CD14-positive monocyte (primary cell): ENCODE data around the gene MCCC2. TPM values are rescaled to one million over a fixed set of nuclear protein-coding genes. Genes with fewer than 3 reads are reported as not detected.
"Not testable (repeated sequence)": the region's sequence is repeated elsewhere in the genome, so short reads cannot be mapped to it uniquely, and the experiment has no call there.

Source experiments
- DNase-seq, 3 donors: peaks; one replicate each; pipeline ENCODE4 v3.0.0-alpha.2; 2011 to 2022
- H2AFZ ChIP-seq: 2 replicates; pipeline ENCODE4 v1.6.0; 2012; ENCODE audit warnings: mild to moderate bottlenecking, low read depth, low read length, inconsistent platforms; ENCODE audit not compliant: insufficient read depth, poor library complexity, severe bottlenecking
- H3K27ac ChIP-seq, 2 donors: 1 replicate in 1 of 2; 2 replicates in 1 of 2; pipeline ENCODE4 v1.5.1; 2012 to 2013; ENCODE audit warnings: low read length in 2 of 2, control low read depth in 1 of 2, inconsistent platforms in 1 of 2, low read depth in 1 of 2, mild to moderate bottlenecking in 1 of 2
- H3K27me3 ChIP-seq, 2 donors: one replicate each; pipeline versions ENCODE4 v1.6.0 to v1.6.1; 2011 to 2013; ENCODE audit warnings: low read length in 2 of 2; ENCODE audit not compliant: control insufficient read depth in 2 of 2, insufficient read depth in 2 of 2
- H3K36me3 ChIP-seq, 2 donors: replicated peaks in 1 of 2; 1 replicate in 1 of 2; 2 replicates in 1 of 2; pipeline versions ENCODE4 v1.5.1 to v1.6.1; 2012 to 2013; ENCODE audit warnings: low read length in 2 of 2, control low read depth in 1 of 2, inconsistent platforms in 1 of 2, mild to moderate bottlenecking in 1 of 2; ENCODE audit not compliant: insufficient read depth in 2 of 2, control insufficient read depth in 1 of 2
- H3K4me1 ChIP-seq, 2 donors: 1 replicate in 1 of 2; 2 replicates in 1 of 2; pipeline versions ENCODE4 v1.5.1 to v1.6.1; 2012 to 2013; ENCODE audit warnings: low read length in 2 of 2, control low read depth in 1 of 2, inconsistent platforms in 1 of 2, mild to moderate bottlenecking in 1 of 2, moderate library complexity in 1 of 2; ENCODE audit not compliant: insufficient read depth in 2 of 2, control insufficient read depth in 1 of 2
- H3K4me2 ChIP-seq: replicated peaks from 2 replicates; pipeline ENCODE3; 2012; ENCODE audit warnings: low read length, moderate library complexity, mild to moderate bottlenecking; ENCODE audit not compliant: poor library complexity, severe bottlenecking; ENCODE audit errors: extremely low read depth
- H3K4me3 ChIP-seq, 3 experiments: fragments of 200-600 bp in 1 of 3; sonication (generic) in 1 of 3; replicated peaks in 1 of 3; 1 replicate in 2 of 3; 2 replicates in 1 of 3; pipeline ENCODE4 v1.5.1; 2011 to 2013; ENCODE audit warnings: low read length in 3 of 3, mild to moderate bottlenecking in 3 of 3, control low read depth in 2 of 3, low read depth in 2 of 3, inconsistent platforms in 1 of 3, moderate library complexity in 1 of 3
- H3K79me2 ChIP-seq: 2 replicates; pipeline ENCODE4 v1.6.0; 2012; ENCODE audit warnings: mild to moderate bottlenecking, control low read depth, inconsistent platforms, low read length, moderate library complexity; ENCODE audit not compliant: insufficient read depth
- H3K9ac ChIP-seq: 2 replicates; pipeline ENCODE4 v1.6.0; 2017; ENCODE audit warnings: low read length, mild to moderate bottlenecking; ENCODE audit not compliant: insufficient read depth, poor library complexity, severe bottlenecking
- H3K9me3 ChIP-seq, 2 donors: replicated peaks in 1 of 2; 1 replicate in 1 of 2; 2 replicates in 1 of 2; pipeline versions ENCODE4 v1.5.1 to v1.6.1; 2012 to 2013; ENCODE audit warnings: low read length in 2 of 2, control low read depth in 1 of 2; ENCODE audit not compliant: control insufficient read depth in 1 of 2, insufficient read depth in 1 of 2
- H4K20me1 ChIP-seq: 2 replicates; pipeline ENCODE4 v1.6.0; 2012; ENCODE audit warnings: mild to moderate bottlenecking, low read length, control low read depth, moderate library complexity; ENCODE audit not compliant: insufficient read depth
- H3K27ac Mint-ChIP-seq, 7 donors: one replicate each; pipeline ENCODE4 v1.8.0; 2020; ENCODE audit warnings: mild to moderate bottlenecking in 7 of 7, mixed read lengths in 7 of 7, moderate library complexity in 6 of 7, inconsistent platforms in 2 of 7
- H3K27me3 Mint-ChIP-seq, 3 donors: one replicate each; pipeline ENCODE4 v1.8.0; 2021 to 2022; ENCODE audit warnings: low read depth in 3 of 3, mild to moderate bottlenecking in 3 of 3, mixed read lengths in 3 of 3, moderate library complexity in 3 of 3, inconsistent platforms in 1 of 3
- H3K36me3 Mint-ChIP-seq, 2 donors: one replicate each; pipeline ENCODE4 v1.8.0; 2020; ENCODE audit warnings: mixed read lengths in 2 of 2, inconsistent platforms in 1 of 2, mild to moderate bottlenecking in 1 of 2
- H3K4me1 Mint-ChIP-seq: one replicate; pipeline ENCODE4 v1.8.0; 2020; ENCODE audit warnings: mild to moderate bottlenecking, mixed read lengths
- H3K4me3 Mint-ChIP-seq, 2 donors: one replicate each; pipeline ENCODE4 v1.8.0; 2020; ENCODE audit warnings: mild to moderate bottlenecking in 2 of 2, mixed read lengths in 2 of 2, moderate library complexity in 1 of 2
- H3K9me3 Mint-ChIP-seq, 7 donors: one replicate each; pipeline ENCODE4 v1.8.0; 2020 to 2022; ENCODE audit warnings: mixed read lengths in 7 of 7, mild to moderate bottlenecking in 6 of 7, moderate library complexity in 6 of 7, inconsistent platforms in 2 of 7
- WGBS: methylation state at CpG from one replicate; pipeline ENCODE4 v1.1.5; 2013; ENCODE audit warnings: missing lambda C conversion rate; ENCODE audit not compliant: insufficient coverage; 5-methylcytosine and 5-hydroxymethylcytosine counted together
- intact Hi-C, 2 donors: fragments of 100-400 bp; cut with micrococcal nuclease; formaldehyde crosslinking; loops; one replicate each; pipeline versions ENCODE4 v1.15.0 to v1.15.1; 2023
- polyA minus RNA-seq: library from RNA; depleted of rRNA, polyadenylated mRNA; stranded (reverse); fragments of >200 nt; gene quantifications from 2 replicates; pipeline ENCODE4 v1.2.3, GENCODE V29; 2012
- polyA plus RNA-seq, 3 donors: library from polyadenylated mRNA; depleted of rRNA in 1 of 3; unstranded in 2 of 3; stranded (reverse) in 1 of 3; fragments of 300-500 nt in 2 of 3; fragments of >200 nt in 1 of 3; fragmentation: Illumina TruSeq in 2 of 3; gene quantifications; 1 replicate in 2 of 3; 2 replicates in 1 of 3; pipeline ENCODE4 v1.2.3, GENCODE V29; 2012 to 2021
- total RNA-seq, 12 experiments: library from RNA in 1 of 12; stranded (reverse) in 1 of 12; fragments of 120-200 nt in 1 of 12; gene quantifications; one replicate each; pipeline ENCODE4 v1.2.4 and lab custom pipeline; 2013 to 2026; ENCODE audit warnings: mixed read lengths in 6 of 12, inconsistent platforms in 1 of 12
- TF ChIP-seq, protein P1 (sequence below): fragments of 200-600 bp; IDR thresholded peaks from one replicate; pipeline ENCODE4 v1.8.0; 2022; ENCODE audit warnings: antibody characterized with exemption, mild to moderate bottlenecking

MCCC2 gene
- total RNA-seq (2013): 18.4 TPM
- polyA plus RNA-seq: 10 to 100 TPM; 15.4 to 21.9 (median 16.5) TPM
- polyA minus RNA-seq: 8.5 and 12.1 TPM in 2 replicates
- 6.3 to 23.3 (median 16.9) reads per million in 11 experiments for total RNA-seq (lab: John Stamatoyannopoulos, UW)

DNA sequence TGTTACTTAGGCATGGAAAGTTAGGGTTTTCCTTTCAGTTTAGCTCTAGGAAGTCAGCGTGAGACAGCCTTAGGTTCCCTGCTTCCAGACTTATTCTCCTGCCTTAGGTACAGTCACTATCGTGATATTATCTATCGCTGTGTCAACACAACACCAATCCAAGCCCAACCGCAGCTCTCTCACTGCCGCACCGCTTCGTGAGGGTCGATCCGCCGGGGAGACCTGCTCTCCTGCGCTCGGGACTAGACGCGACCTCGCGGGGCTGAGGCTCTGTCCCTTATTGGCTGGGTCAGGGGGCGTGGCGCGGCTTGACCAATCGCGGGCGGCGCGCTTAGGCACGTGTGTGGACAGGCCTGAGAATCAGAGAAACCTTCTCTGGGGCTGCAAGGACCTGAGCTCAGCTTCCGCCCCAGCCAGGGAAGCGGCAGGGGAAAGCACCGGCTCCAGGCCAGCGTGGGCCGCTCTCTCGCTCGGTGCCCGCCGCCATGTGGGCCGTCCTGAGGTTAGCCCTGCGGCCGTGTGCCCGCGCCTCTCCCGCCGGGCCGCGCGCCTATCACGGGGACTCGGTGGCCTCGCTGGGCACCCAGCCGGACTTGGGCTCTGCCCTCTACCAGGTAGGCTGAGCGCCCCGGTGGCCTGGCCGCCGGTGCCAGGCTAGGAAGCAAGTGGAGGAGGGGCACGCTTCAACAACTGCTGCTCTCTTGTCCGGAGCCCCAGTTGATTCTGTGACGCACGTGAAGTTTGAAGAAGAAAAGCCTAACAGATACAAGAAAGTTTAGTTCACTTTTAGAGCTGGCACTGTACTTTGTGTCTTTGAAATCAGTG, at the start of gene MCCC2:
Gene MCCC2 (plus strand): TSS at position 400 of the 825 bp plus-strand sequence. CDS start 86 bp downstream, at position 486.
- H3K27ac ChIP-seq: peak within 1 kb of the TSS; percentile 73 to 82
- peaks cover 32% of the 10 kb centered on the region for H3K4me1 Mint-ChIP-seq
- peaks cover 0 to 2% (median 0%) of the 10 kb centered on the region in 3 donors for H3K27me3 Mint-ChIP-seq
- H3K36me3 Mint-ChIP-seq: no peaks in the 10 kb centered on the region
- peaks cover 14 to 15% of the 10 kb centered on the region in 2 donors for H3K4me1 ChIP-seq
- peak within 1 kb of the TSS; percentile 83 for H3K4me2 ChIP-seq
- H3K9me3 ChIP-seq: no peaks in the 10 kb centered on the region
- H3K4me3 ChIP-seq: peak within 1 kb of the TSS; percentile 74 to 92 (median 75)
- H3K36me3 ChIP-seq: no peaks in the 10 kb centered on the region
- peak; percentile 94 to 97 (median 96) for DNase-seq
- no peaks in the 10 kb centered on the region for H3K27me3 ChIP-seq
- WGBS: under 1% methylated on average over 52 of the region's 56 CpGs
- peak within 1 kb of the TSS; percentile 94 to 99 (median 99) for H3K27ac Mint-ChIP-seq
- intact Hi-C loops: loop anchor here in 1 of 2 donors (10.0 kb wide), 1 partner anchor 132 kb away; the partner anchor contains the start of gene BDP1
- peak within 1 kb of the TSS; percentile 98 to 100 for H3K4me3 Mint-ChIP-seq
- H4K20me1 ChIP-seq: no peaks in the 10 kb centered on the region
- H3K9me3 Mint-ChIP-seq: no peaks in the 10 kb centered on the region
- H2AFZ ChIP-seq: peak within 1 kb of the TSS; percentile 82
- peak within 1 kb of the TSS; percentile 90 for H3K9ac ChIP-seq
- TF ChIP-seq, protein P1, sequence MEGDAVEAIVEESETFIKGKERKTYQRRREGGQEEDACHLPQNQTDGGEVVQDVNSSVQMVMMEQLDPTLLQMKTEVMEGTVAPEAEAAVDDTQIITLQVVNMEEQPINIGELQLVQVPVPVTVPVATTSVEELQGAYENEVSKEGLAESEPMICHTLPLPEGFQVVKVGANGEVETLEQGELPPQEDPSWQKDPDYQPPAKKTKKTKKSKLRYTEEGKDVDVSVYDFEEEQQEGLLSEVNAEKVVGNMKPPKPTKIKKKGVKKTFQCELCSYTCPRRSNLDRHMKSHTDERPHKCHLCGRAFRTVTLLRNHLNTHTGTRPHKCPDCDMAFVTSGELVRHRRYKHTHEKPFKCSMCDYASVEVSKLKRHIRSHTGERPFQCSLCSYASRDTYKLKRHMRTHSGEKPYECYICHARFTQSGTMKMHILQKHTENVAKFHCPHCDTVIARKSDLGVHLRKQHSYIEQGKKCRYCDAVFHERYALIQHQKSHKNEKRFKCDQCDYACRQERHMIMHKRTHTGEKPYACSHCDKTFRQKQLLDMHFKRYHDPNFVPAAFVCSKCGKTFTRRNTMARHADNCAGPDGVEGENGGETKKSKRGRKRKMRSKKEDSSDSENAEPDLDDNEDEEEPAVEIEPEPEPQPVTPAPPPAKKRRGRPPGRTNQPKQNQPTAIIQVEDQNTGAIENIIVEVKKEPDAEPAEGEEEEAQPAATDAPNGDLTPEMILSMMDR: no peak
- H3K79me2 ChIP-seq: peaks cover 33% of the 10 kb centered on the region

DNA sequence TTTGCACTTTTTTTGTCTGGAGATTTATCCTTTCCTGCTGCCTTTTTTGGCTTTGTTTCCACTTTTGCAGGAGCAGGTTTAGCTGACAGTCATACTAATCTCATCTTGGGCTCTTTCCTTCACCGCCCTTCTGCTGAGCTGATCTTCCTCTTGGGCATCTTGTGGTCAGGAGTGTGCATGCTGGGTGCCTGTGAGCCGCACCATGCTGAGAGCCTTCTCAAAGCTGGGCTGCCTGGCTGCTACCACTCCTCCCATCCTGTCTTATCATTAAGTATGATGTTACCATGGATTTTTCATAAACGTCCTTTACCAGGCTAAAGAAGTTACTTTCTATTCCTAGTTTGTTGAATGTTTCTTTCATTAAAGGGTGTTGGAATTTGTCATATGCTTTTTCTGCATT, 49.5 kb upstream of the MCCC2 start:
- peaks cover 6 to 13% of the 10 kb centered on the region in 2 donors for H3K4me1 ChIP-seq
- Mint-ChIP-seq H3K9me3 (no peaks in the 10 kb centered on the region), H3K27ac (peak overlapping the region in 2 of 7 donors; percentile 27 to 70), H3K4me3 (no peak overlapping the region), H3K27me3 (no peaks in the 10 kb centered on the region), H3K36me3 (peaks cover 42 to 79% of the 10 kb centered on the region in 2 donors), H3K4me1 (peaks cover 12% of the 10 kb centered on the region)
- H3K79me2 ChIP-seq: no peaks in the 10 kb centered on the region
- no peaks in the 10 kb centered on the region for H3K27me3 ChIP-seq
- H4K20me1 ChIP-seq: no peaks in the 10 kb centered on the region
- H3K4me2 ChIP-seq: no peak overlapping the region
- TF ChIP-seq, protein P1: no peak
- H3K9me3 ChIP-seq: no peaks in the 10 kb centered on the region
- H2AFZ ChIP-seq: no peak overlapping the region
- peaks cover 52 to 81% of the 10 kb centered on the region in 2 donors for H3K36me3 ChIP-seq
- DNase-seq: no peak
- H3K27ac ChIP-seq: peak overlapping the region in 1 of 2 donors; percentile 6
- H3K9ac ChIP-seq: no peak overlapping the region
- intact Hi-C loops: no loop called here
- WGBS: no CpG with 5 or more reads among the region's 3 CpGs
- no peak overlapping the region for H3K4me3 ChIP-seq

DNA sequence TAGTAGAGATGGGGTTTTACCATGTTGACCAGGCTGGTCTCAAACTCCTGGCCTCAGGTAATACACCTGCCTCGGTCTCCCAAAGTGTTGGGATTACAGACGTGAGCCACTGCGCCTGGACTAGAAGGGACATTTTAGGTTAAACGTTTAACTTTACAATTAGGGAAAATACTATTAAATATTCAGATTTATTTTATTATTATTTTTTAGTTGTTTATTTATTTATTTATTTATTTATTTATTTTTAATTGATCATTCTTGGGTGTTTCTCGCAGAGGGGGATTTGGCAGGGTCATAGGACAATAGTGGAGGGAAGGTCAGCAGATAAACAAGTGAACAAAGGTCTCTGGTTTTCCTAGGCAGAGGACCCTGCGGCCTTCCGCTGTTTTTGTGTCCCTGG, 36.3 kb upstream of the MCCC2 start:
- intact Hi-C loops, H3K27me3 ChIP-seq, H3K27ac Mint-ChIP-seq, H3K9ac ChIP-seq, H3K27me3 Mint-ChIP-seq, H3K4me3 ChIP-seq, H3K79me2 ChIP-seq, H2AFZ ChIP-seq, H3K4me1 Mint-ChIP-seq, H3K9me3 ChIP-seq, H3K4me2 ChIP-seq, DNase-seq, H4K20me1 ChIP-seq, H3K27ac ChIP-seq, H3K4me1 ChIP-seq, H3K4me3 Mint-ChIP-seq: not testable (repeated sequence)
- no CpG with 5 or more reads among the region's 7 CpGs for WGBS
- peaks cover 76 to 84% of the 10 kb centered on the region in 2 donors for H3K36me3 ChIP-seq
- peaks cover 76 to 92% of the 10 kb centered on the region in 2 donors for H3K36me3 Mint-ChIP-seq
- H3K9me3 Mint-ChIP-seq: peaks cover 0 to 12% (median 4%) of the 10 kb centered on the region in 7 donors
